GM10266 (cell line): ENCODE data around the gene CERCAM.

Experiments
- DNase-seq: peaks from one replicate; pipeline ENCODE4 v3.0.0; 2012; ENCODE audit errors: extremely low spot score
- TF ChIP-seq, protein P1 (sequence below): IDR thresholded peaks from 2 replicates; pipeline ENCODE4 v1.5.1; 2012; ENCODE audit warnings: mild to moderate bottlenecking, low read depth; ENCODE audit not compliant: control insufficient read depth, insufficient read depth; ENCODE audit errors: missing control alignments

CERCAM gene

DNA sequence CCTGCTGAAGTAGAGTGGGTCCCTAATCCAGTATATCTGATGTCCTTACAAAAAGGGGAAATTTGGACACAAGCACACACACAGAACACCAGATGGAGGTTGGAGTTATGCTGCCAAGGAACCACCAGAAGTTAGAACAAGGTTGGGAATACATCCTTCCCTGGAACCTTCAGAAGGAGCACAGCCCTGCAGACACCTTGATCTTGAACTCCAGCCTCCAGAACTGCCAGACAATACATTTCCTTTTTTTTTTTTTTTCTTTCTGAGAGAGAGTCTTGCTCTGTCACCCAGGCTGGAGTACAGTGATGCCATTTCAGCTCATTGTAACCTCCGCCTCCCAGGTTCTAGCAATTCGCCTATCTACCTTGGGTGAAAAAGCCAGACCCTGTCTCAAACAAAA lies 28.1 kb downstream of the CERCAM start:
- TF ChIP-seq, protein P1, sequence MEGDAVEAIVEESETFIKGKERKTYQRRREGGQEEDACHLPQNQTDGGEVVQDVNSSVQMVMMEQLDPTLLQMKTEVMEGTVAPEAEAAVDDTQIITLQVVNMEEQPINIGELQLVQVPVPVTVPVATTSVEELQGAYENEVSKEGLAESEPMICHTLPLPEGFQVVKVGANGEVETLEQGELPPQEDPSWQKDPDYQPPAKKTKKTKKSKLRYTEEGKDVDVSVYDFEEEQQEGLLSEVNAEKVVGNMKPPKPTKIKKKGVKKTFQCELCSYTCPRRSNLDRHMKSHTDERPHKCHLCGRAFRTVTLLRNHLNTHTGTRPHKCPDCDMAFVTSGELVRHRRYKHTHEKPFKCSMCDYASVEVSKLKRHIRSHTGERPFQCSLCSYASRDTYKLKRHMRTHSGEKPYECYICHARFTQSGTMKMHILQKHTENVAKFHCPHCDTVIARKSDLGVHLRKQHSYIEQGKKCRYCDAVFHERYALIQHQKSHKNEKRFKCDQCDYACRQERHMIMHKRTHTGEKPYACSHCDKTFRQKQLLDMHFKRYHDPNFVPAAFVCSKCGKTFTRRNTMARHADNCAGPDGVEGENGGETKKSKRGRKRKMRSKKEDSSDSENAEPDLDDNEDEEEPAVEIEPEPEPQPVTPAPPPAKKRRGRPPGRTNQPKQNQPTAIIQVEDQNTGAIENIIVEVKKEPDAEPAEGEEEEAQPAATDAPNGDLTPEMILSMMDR, result no peak
- DNase-seq, result no peak

DNA sequence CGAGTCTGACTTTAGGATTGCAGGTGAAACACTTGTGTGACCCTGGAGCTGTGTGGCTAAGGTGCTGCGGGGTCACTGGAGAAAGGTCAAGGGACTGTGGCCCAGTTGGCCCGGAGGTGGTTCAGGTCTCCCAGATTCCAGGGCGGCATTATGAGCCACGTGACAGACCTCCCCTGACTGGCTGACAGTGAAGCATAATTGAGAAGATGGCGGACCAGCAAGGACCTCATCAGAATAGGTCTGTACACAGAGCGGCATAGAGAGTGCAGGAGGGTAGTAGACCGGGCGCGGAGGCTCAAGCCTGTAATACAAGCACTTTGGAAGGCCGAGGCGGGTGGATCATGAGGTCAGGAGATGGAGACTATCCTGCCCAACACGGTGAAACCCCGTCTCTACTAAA lies 34.3 kb downstream of the CERCAM start:
- TF ChIP-seq, protein P1, result no peak
- no peak for DNase-seq

DNA sequence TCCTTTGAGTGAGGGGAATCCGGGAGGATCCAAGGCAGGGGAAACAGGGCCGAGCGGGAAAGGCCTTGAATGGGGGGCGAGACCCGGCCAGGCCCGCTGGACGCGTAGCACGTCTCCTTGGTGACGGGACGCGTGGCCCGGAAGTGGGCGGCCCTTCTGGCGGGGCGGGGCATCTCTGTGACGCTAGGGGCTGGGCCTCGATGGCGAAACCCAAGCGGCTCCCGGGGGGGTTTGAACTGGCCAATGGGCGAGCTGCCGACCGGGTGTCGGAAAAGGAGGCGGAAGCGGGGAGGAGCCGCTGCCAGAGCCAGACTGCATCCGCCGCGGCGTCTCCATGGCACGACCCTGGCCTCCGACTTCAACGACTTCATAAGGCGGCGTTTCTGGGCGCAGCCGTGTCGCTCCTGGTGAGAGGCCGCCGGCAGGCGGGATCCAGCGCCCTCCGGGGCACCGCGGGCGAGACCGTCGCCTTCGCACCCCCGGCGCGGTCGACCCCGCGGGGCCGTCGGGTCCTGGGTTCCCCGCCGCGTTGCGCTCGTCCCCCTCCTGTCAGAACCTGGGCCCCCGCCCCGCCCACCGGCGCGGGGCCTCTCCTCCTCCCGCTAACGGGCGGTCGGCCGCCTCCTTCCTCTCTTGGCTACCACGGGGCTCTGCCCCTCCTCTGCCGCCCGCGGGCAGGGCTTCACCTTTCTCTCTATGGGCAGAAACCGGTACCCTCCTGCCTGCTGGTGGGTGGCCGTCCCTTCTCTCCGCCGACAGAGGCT lies 35.4 kb downstream of the CERCAM start, which contains the start of gene ODF2:
Gene ODF2 (plus strand): TSS at position 158 of the 764 bp plus-strand sequence. CDS start 86 bp downstream, at position 244.
- peak; percentile 99 for DNase-seq
- TF ChIP-seq, protein P1, result no peak

DNA sequence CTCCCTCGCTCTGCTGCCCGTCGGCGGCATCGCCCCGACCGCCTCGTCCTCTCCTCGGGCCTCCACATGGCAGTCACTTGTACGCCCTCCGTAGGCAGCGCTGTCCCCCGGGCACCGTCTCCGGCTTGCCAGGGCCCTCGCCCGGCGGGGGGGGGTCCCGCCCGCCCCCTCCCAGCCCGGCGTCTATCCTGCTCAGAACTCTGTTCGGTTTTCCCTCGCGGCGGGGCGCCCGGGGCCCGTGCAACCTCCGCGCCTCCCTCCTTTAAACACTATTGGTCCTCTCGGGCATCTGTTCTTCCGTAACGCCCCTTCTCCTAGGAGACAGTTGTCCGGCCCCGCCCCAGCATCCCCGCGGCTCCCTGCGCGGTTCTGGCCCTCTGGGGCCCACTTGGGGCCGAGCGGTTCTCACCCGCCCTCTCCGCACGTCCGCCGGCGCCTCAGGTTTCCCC lies 36.0 kb downstream of the CERCAM start:
- TF ChIP-seq, protein P1, result peak; percentile 9
- peak; percentile 93 for DNase-seq

DNA sequence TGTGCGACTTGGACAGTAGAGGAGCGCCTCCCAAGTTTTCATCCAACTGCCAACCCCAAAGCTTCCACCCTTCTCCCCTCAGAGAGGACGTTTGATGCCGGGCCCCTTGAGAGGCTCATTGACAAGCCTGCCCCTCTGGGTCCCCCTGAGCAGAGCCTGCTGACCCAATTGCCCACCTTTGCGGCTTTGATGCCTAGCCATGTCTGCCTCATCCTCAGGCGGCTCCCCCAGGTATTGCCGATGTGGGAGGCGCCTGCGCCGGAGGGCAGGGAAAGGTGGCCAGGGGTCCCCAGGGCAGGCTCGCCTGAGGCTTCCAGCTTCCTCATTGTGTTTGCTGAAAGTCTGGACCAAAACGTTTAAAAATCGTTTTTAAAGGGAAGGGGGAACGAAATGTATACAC lies 36.5 kb downstream of the CERCAM start:
- TF ChIP-seq, protein P1, result no peak
- DNase-seq, result no peak

DNA sequence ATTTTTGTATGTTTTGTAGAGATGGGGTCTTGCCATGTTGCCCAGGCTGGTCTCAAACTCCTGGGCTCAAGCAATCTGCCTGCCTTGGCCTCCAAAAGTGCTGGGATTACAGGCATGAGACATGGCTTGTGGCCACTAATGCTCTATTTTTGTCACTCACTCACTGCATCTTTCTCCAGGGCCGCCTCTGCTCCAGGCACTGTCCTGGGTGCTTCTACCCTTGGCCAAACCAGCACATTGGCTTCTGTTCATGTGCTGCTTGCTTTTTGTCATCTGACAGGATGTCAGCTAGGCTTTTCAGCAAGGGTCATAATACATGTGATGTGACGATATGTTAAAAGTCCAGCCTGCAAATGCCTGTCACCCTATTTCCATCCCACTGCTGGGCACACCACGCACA lies 38.4 kb downstream of the CERCAM start:
- no peak for DNase-seq
- TF ChIP-seq, protein P1, result no peak

DNA sequence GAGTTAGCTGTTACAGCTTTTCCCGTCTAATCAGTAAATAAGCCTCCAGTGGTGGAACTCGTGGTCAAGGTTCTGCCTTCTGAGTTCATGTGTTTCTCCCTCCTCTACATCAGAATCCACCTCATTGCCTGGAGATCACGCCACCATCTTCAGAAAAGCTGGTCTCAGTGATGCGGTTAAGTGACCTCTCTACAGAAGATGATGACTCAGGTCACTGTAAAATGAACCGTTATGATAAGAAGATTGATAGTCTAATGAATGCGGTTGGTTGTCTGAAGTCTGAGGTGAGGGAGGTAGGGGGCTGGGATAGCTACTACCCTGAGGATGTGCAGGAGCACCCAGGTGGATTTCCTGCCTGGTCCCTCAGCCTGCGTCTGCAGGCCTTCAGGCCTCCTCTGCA lies 48.4 kb downstream of the CERCAM start:
- no peak for DNase-seq
- TF ChIP-seq, protein P1, result no peak
